Heart left ventricle (tissue), 13 donors: ENCODE measurements around the gene STOX1.
"Not testable (repeated sequence)": the region's sequence is repeated elsewhere in the genome, so short reads cannot be mapped to it uniquely, and the experiment has no call there.

Experiments
- CTCF ChIP-seq, 12 donors: fragments of 200-600 bp; sonication (generic) in 4 of 12; IDR thresholded peaks; one replicate each; pipeline versions ENCODE4 v1.5.0 to v1.8.0; 2018 to 2022; ENCODE audit warnings: antibody characterized with exemption in 12 of 12, mild to moderate bottlenecking in 5 of 12
- POLR2A ChIP-seq, 2 donors: fragments of 450-650 bp; IDR thresholded peaks; one replicate each; pipeline ENCODE4 v1.6.1; 2017; ENCODE audit warnings: antibody characterized with exemption in 2 of 2, mild to moderate bottlenecking in 2 of 2, moderate library complexity in 2 of 2
- donor health status: ischemic (EF 13 %, LVEDD 7.1; RV severe dilation, severe dysfunction).
- donor health status: DM: no; HTN: yes; CAD: no.
- donor health status: DM: no; HTN: no; CAD: no.
- donor health status: ischemic (EF 25% LVEDD 6.9; RV normal size, moderate dysfunction).
- donor health status: ischemic (EF 25% LVEDD 5.7; RV mildly dilated, moderate dysfunction).
- donor health status: ischemic (EF 35%, LVEDD 5.7; RV mildly dilated, moderate dysfunction).
- donor health status: nonischemic (EF 11% LVEDD 7.7; RV severe dilation, severe dysfunction).
- donor health status: DM: yes; HTN: yes; CAD: no.
- donor health status: PGD.
- donor health status: ischemic (EF 29% LVEDD 5.4; RV normal size, mild dysfunction).
- donor health status: nonischemic (EF 23%, LVEDD 6.1; RV moderate dilation, normal function).

- not testable (repeated sequence) for TF ChIP-seq CTCF, POLR2A (IDR thresholded peaks at IDR 0.05)
Observed at GRCh38 chr10:68827592-68827959, 245 bp downstream of the STOX1 start.
